GM21529 (cell line): Measurements from ENCODE around the gene EHD4.

ENCODE experiments used
- ATAC-seq: cut with Tn5 transposase; IDR thresholded peaks from one replicate; pipeline ENCODE4 v1.9.1; 2021; ENCODE audit not compliant: unreplicated experiment

EHD4 gene

GRCh38 chr15:41921639-41922038 is 50.7 kb downstream of the EHD4 start:
- ATAC-seq, result no peak

GRCh38 chr15:41921167-41921566 is 51.2 kb downstream of the EHD4 start:
- no peak for ATAC-seq

GRCh38 chr15:41919954-41920538 is 52.3 kb downstream of the EHD4 start:
- ATAC-seq, result no peak

GRCh38 chr15:41919201-41919820 is 53.0 kb downstream of the EHD4 start:
- no peak for ATAC-seq

GRCh38 chr15:41918506-41919126 is 53.7 kb downstream of the EHD4 start:
- no peak for ATAC-seq

- ATAC-seq, result no peak
Measured at GRCh38 chr15:41917767-41918430, 54.5 kb downstream of the EHD4 start.

GRCh38 chr15:41915255-41915994 is 56.9 kb downstream of the EHD4 start:
- no peak for ATAC-seq

- ATAC-seq, result no peak
Measured at GRCh38 chr15:41914411-41914810, 57.9 kb downstream of the EHD4 start.

- no peak for ATAC-seq
Measured at GRCh38 chr15:41913256-41913655, 59.1 kb downstream of the EHD4 start.

- no peak for ATAC-seq
Measured at GRCh38 chr15:41911691-41912345, 60.5 kb downstream of the EHD4 start.

- ATAC-seq, result no peak
Measured at GRCh38 chr15:41908736-41909461, 63.5 kb downstream of the EHD4 start.

- ATAC-seq, result no peak
Measured at GRCh38 chr15:41907141-41907540, 65.2 kb downstream of the EHD4 start.

- no peak for ATAC-seq
Measured at GRCh38 chr15:41906608-41907007, 65.7 kb downstream of the EHD4 start.

- no peak for ATAC-seq
Measured at GRCh38 chr15:41905036-41905793, 67.1 kb downstream of the EHD4 start.

GRCh38 chr15:41904541-41905005 is 67.8 kb downstream of the EHD4 start:
- ATAC-seq, result no peak

- no peak for ATAC-seq
Measured at GRCh38 chr15:41903782-41904181, 68.6 kb downstream of the EHD4 start.

- ATAC-seq, result no peak
Measured at GRCh38 chr15:41901431-41901830, 70.9 kb downstream of the EHD4 start.

GRCh38 chr15:41900526-41901380 is 71.6 kb downstream of the EHD4 start:
- ATAC-seq, result no peak
